Measurements from ENCODE around the gene ARHGAP26. TPM values are rescaled to one million over a fixed set of nuclear protein-coding genes. Genes with fewer than 3 reads are reported as not detected.

Gene ARHGAP26
- total and polyA plus RNA-seq, 2 of the 4 experiments (the other 2 are of a cell fraction) = 0.54 to 0.56 TPM

GRCh38 chr5:143227301-143227700 is 457.1 kb downstream of the ARHGAP26 start:
- H4K5ac ChIP-seq (ENCODE audit: low read depth, low read length) = no peak overlapping the region
- DNase-seq = no peak
- H3K4ac ChIP-seq (ENCODE audit: low read depth, low read length) = no peak overlapping the region
- H3K9me1 ChIP-seq (ENCODE audit: insufficient read depth, low read length) = peaks cover 15% of the 10 kb centered on the region
- 100% methylated on average over 2 of the region's 6 CpGs; no CpG with 5 or more reads in 1 of the 2 experiments for WGBS, 2 experiments (ENCODE audit: extremely low coverage in 2 of 2, insufficient read length in 1 of 2)
- TF ChIP-seq MAZ (IDR thresholded peaks at IDR 0.05; ENCODE audit: borderline replicate concordance, low read depth, low read length) = no peak
- TF ChIP-seq RAD21 (IDR thresholded peaks at IDR 0.05; ENCODE audit: low read length) = no peak
- no peak for TF ChIP-seq POLR2A (IDR thresholded peaks at IDR 0.05; ENCODE audit: low read depth, low read length)
- no peak for TF ChIP-seq CHD1 (IDR thresholded peaks at IDR 0.05; ENCODE audit: low read depth, low read length)
- no peak for TF ChIP-seq SMC3 (IDR thresholded peaks at IDR 0.05; ENCODE audit: low read depth, low read length)
- TF ChIP-seq BHLHE40 (IDR thresholded peaks at IDR 0.05; ENCODE audit: low read depth, low read length) = no peak
- no peak for TF ChIP-seq RFX5 (IDR thresholded peaks at IDR 0.05; ENCODE audit: low read depth, low read length)
- no peak for TF ChIP-seq FOS (IDR thresholded peaks at IDR 0.05; ENCODE audit: low read depth, low read length)
- no peak for TF ChIP-seq CEBPB (IDR thresholded peaks at IDR 0.05; ENCODE audit: low read depth, low read length)
- TF ChIP-seq MAFK (IDR thresholded peaks at IDR 0.05; ENCODE audit: low read depth, low read length) = no peak
- no peak for TF ChIP-seq CTCF (conservative IDR thresholded peaks at IDR 0.05; ENCODE audit: low read depth, low read length)
- no peak for TF ChIP-seq RCOR1 (IDR thresholded peaks at IDR 0.05; ENCODE audit: insufficient replicate concordance, low read length)
- no peak overlapping the region for H2BK5ac ChIP-seq (ENCODE audit: low read depth, low read length, poor library complexity, severe bottlenecking)
- H3K4me2 ChIP-seq (ENCODE audit: low read depth, low read length) = no peak overlapping the region
- no peak overlapping the region for H3K9ac ChIP-seq (ENCODE audit: low read depth, low read length)
- no peak overlapping the region for H3K18ac ChIP-seq (ENCODE audit: low read depth, low read length)
- H3K79me1 ChIP-seq (ENCODE audit: low read depth in 1 of 2, low read length in 2 of 2) = no peaks in the 10 kb centered on the region
- no peak overlapping the region for H2AFZ ChIP-seq (replicated peaks; ENCODE audit: low read length, poor library complexity)
- in situ Hi-C loops (cut with MboI; ENCODE audit: low sequenced_read_pairs) = no loop called here
- peak overlapping the region; percentile 18; the same call in 1 of the 2 replicates for H2AK5ac ChIP-seq (ENCODE audit: low read depth, low read length)
- no peaks in the 10 kb centered on the region for H3K36me3 ChIP-seq (ENCODE audit: control insufficient read depth, insufficient read depth, low read length)
- BruUV-seq (replicated peaks) = no TSS peak
- no peak overlapping the region for H2BK15ac ChIP-seq (ENCODE audit: low read depth, low read length)
- H3K4me3 ChIP-seq (ENCODE audit: insufficient read depth, low read depth, low read length) = no peak overlapping the region
- H3K23ac ChIP-seq (ENCODE audit: low read depth, low read length) = no peak overlapping the region
- H2BK120ac ChIP-seq (ENCODE audit: low read depth, low read length) = no peak overlapping the region
- no peak overlapping the region for H4K8ac ChIP-seq (ENCODE audit: low read depth in 2 of 2, low read length in 2 of 2)
- H3K14ac ChIP-seq (replicated peaks; ENCODE audit: low read depth, low read length) = no peak overlapping the region
- POLR2A ChIA-PET (ENCODE audit: unreplicated experiment) = no interaction called here
- no peak overlapping the region for H3K56ac ChIP-seq (ENCODE audit: extremely low read depth, insufficient read depth, low read length)
- no peak overlapping the region for H4K91ac ChIP-seq (ENCODE audit: insufficient read depth, low read depth, low read length)
- H3K27me3 ChIP-seq (ENCODE audit: control insufficient read depth, insufficient read depth, low read length) = no peaks in the 10 kb centered on the region
- CTCF ChIA-PET = interaction anchor here (0.7 kb wide), 1 partner anchor 58 kb away, joined by 3 read pairs; no protein-coding TSS in a partner anchor
- no peaks in the 10 kb centered on the region for H3K9me3 ChIP-seq (ENCODE audit: control insufficient read depth, insufficient read depth, low read length)
- intact Hi-C loops (cut with micrococcal nuclease) = no loop called here
- no peak overlapping the region for H2BK20ac ChIP-seq (ENCODE audit: low read depth, low read length)
- ATAC-seq (ENCODE audit: low read depth) = no peak
- H3K4me1 ChIP-seq (ENCODE audit: control insufficient read depth, insufficient read depth, low read length) = peaks cover 11% of the 10 kb centered on the region; the same call in 1 of the 2 replicates
- dilution Hi-C loops (cut with HindIII; ENCODE audit: low sequenced_read_pairs, unreplicated experiment) = no loop called here
- no peak overlapping the region for H3K27ac ChIP-seq (ENCODE audit: insufficient read depth, low read length)
- no peak overlapping the region for H2AK9ac ChIP-seq (replicated peaks; ENCODE audit: low read depth, low read length, poor library complexity)
- no peaks in the 10 kb centered on the region for H4K20me1 ChIP-seq (ENCODE audit: insufficient read depth, low read length)
